Hematopoietic multipotent progenitor cell treated with erythropoietin and hydrocortisone succinate and interleukin-3 and kit ligand, for 8 days (in vitro differentiated cells): Measurements from ENCODE around the gene GSC2.

Source experiments
- DNase-seq: peaks from one replicate; pipeline ENCODE4 v3.0.0-alpha.2; 2015

The GSC2 gene, protein sequence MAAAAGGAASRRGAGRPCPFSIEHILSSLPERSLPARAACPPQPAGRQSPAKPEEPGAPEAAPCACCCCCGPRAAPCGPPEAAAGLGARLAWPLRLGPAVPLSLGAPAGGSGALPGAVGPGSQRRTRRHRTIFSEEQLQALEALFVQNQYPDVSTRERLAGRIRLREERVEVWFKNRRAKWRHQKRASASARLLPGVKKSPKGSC

DNA sequence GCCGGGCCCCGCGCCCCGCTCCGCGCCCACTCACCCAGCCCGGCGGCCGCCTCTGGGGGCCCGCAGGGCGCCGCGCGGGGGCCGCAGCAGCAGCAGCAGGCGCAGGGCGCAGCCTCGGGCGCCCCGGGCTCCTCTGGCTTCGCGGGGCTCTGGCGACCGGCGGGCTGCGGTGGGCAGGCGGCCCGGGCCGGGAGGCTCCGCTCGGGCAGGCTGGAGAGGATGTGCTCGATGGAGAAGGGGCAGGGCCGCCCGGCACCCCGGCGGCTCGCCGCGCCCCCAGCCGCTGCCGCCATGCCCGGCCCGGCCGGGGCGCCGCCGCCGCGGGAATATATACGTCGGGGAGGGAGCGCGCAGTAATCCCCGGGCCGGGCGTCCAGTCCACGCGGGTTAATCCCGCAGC lies at the start of gene GSC2:
GSC2 (minus strand) TSS at position 302 of the 400 bp plus-strand sequence; CDS start at position 293, 9 bp downstream.
- DNase-seq, result no peak

DNA sequence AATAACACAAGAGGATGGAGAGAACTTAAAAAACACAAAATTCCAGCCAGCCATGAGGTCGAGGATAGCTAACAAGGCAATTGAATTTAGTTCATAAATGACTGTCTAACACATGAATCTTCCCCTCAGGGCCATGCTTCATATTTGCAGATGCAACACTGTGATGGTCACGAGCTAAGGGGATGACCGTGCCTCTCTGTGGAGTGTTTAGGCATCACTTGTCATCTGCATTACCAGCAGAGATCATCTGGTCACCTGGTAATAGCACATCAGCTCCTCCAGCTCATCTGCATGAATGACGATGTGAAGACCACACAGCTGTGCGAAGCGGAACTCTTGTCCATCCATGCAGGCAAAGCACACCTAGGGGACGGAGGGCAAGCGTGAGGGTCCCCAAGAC lies 49.4 kb upstream of the GSC2 start:
- DNase-seq, result no peak

DNA sequence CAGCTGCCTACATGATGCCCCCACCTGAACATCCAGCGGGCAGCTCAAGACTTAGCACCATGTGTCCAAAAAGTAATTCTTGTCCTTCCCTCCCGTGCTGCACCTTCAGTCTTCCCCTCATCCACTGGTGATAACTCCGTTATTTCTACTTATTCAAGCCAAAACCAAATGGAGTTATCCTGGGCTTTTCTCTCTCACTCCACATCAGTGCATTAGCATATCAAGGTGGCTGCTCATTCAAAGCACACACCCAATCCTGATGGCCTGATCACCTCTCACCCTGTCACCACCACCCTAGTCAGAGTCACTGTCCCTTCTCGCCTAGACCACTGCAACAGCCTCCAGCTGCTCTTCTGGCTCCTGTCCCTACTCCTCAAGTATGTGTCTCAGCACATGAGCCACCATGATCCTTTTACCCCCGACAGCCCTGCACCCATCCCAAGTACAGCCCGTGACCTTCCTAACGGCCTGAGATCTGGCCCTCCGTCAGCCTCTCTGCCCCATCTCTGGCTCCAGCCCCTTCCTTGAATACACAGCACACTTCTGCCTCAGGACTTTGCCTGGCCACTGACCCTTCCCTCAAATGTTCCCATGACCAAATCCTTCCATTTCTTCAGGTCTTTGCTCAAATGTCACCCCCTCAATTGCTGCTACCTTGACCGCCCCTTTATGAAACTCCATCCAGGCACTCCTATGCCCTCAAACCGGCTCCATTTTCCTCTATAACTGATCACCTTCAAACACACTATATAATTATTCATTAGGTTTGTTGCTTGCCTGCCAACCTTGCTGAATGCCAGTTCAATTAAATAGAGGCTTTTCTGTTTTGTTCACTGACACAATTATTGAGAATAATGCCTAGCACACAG lies 48.1 kb upstream of the GSC2 start:
- DNase-seq, result no peak

- DNase-seq, result no peak
These were observed 46.9 kb upstream of the GSC2 start for GRCh38 chr22:19196841-19197612.

- DNase-seq, result no peak
These were observed 46.0 kb upstream of the GSC2 start for GRCh38 chr22:19195796-19196731.

GRCh38 chr22:19194766-19195536 lies 44.9 kb upstream of the GSC2 start:
- DNase-seq, result no peak

DNA sequence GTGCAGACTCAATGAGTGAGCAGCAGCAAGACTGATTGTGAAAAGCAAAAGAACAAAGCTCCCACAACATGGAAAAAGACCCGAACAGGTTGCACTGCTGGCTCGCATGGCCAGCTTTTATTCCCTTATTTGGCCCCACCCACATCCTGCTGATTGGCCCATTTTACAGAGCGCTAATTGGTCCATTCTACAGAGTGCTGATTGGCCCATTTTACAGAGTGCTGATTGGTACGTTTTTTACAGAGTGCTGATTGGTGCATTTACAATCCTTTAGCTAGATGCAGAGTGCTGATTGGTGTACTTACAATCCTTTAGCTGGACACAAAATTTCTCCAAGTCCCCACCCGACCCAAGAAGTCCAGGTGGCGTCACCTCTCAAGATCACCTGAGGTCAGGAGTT lies 43.8 kb upstream of the GSC2 start:
- no peak for DNase-seq

- DNase-seq, result no peak
These were observed 37.8 kb upstream of the GSC2 start for GRCh38 chr22:19187716-19188563.

DNA sequence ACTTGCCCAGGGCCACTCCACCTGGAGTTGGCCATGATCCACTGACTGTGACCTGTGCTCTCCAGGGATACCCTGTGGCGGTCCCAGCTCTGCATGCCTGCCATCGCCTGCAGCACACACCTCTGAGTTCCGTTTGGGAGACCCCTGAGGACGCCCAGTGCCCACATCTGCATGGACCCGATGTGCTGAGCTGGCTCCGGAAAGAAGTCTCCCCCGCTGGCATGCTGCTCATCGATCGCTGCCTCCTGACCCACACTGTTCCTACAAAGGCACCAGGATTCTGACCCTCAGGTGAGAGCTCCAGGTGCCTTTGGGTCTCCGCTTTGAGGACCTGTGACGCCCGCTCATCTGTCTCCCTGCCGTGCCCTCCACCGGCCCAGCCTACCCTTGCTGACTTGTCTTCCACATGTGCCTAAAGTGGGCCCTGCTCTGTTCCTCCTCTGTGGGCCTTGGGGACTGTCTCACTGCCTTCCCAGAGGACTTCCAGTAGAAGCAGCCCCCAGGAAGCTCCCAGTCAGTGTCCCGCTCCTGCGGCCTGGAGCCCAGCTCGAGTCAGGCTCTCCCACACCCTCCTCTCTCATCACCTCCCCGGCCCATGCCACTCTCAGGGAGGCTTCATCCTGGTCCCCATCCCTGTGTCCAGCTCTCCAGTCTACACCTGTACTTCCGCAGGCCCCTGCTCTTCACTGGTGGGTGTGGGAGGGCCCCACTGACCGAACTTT lies 34.3 kb upstream of the GSC2 start:
- no peak for DNase-seq

- DNase-seq, result no peak
These were observed 33.1 kb upstream of the GSC2 start for GRCh38 chr22:19183216-19183615.

DNA sequence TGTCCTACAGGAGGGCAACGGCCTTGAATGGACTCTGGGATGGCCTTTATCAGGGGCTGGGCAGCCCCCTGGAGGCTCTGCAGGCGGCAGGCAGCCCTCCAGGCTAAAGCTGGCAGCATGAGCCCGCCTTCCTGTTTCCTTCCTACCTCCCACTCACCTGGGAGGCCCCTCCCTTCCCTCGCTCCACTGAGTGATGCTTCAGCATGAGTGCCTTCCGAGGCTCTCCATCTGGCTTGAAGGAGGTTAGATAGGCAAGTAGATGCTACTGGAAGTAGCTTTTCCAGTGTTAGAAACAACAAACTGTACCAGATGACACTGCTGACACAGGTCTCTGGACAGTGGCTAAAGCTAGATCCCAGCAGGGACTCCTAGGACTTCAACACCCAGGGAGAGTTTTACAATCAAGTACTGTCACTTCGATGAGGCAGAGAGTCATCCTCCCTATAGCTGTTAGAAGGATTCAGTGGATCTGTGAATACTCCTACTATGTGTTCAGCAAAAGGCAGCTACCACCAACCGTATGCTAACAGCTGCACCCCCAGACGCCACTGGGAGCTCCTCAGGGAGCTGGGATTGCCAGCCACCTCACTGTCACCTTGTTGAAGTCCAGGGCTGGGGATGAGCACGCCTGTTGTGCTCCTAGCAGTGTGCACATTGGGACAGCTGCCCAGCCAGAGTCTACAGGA lies 32.5 kb upstream of the GSC2 start:
- DNase-seq, result no peak

DNA sequence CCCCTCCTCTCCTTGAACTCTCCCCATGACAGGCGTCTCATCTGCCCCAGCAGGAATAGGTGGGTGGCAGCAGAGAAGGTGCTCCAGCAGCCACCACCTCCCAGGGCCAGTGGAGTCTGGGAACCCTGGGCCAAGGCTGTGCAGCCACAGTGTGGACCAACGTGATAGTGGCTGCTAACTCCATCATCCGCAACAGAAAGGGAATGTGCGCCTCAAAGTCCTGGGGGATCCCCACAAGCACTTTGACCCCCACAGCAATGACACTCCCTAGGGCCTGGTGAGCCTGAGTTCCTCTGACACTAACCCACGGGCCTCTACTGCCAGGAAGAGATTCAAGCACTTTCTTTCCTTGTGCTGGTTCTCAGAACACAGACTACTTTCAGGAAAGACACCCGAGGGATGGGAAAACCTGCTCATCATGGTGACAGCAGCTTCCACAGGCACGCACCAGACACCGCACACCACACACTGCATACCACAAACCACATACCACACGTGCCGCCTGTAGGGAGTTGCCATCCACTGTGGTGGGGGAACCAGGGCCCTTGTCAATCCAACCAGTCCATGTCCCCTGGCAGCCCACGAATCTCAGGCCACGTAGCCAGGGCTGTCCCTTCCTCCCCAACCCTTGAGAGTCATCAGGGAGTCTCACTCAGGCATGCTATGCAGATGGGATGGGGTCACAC lies 31.8 kb upstream of the GSC2 start:
- no peak for DNase-seq

DNA sequence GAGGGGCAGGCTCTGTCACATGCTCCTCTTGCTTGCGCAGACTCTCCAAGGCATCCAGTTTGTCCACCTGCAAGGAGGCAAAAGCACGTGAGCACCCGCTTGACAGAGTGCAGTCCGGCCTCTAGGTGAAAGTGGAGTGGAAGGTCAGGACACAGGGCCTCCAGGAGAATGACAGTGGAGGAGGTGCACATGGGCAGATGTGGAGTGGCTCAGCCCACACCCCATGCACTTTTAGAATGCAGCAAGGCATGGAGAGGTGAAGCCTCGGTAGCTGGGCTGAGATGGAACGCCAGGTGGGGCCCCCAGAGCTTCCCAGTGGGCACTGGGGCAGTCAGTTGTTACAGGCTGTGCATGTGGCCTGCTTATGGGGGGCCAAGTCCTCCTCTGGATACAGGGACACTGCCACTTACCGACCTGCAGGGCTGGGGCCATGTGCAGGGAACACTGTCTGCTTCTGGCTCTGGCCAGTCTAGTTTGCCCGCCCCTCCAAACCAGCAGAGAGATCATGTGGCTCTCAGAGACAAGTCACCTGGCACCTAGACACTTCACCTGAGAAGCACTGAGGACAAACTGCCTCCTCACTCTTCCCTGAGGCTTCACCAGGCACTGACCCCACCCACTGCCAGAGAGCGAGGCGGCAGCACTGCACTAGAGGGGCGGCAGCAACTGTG lies 30.8 kb upstream of the GSC2 start:
- no peak for DNase-seq

DNA sequence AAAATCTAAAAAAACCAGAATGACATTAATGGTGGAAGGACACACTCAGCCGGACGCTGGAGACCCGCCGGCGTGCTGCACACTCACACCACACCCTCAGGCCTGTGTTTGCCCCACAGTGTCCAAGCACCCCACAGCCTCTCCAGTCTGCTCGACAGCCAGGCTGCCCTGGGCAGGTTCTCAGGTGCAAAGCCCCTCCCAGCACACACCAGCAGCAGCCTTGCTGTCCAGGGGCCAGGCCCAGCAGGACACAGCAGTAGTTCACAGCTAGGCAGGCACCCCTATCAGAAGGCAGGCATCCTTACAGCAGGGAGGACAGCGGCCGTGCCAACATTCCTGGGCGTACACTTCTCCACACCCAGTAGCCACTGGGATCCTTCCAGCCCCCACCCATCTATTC lies 30.1 kb upstream of the GSC2 start:
- no peak for DNase-seq

DNA sequence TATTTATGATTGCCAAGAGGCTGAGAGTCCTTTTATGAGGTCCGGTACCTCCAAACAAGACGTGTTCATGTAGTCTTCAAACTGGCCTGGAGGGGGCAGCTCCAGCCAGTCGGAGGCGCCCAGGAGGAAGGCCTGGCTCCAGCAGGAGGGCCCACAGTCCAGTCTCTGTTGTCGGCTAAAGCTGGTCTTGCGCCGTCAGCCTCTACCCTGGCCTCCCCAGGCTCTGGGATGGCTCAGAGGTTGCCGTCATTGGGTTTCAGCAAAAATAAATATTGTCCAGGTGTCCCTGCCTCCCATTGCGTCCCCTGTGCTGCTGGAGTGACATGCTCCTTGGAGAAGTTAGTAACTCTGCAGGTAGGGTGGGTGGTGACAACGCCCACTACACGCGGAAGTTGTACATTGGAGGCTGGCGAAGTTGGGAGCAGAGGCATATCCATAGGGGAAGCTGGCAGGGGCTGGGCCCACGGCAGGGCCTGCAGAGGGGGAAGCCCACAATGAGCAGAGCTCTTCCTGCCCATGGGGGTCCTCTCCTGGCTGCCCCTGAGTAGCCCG lies 29.5 kb upstream of the GSC2 start:
- peak; percentile 83 for DNase-seq

DNA sequence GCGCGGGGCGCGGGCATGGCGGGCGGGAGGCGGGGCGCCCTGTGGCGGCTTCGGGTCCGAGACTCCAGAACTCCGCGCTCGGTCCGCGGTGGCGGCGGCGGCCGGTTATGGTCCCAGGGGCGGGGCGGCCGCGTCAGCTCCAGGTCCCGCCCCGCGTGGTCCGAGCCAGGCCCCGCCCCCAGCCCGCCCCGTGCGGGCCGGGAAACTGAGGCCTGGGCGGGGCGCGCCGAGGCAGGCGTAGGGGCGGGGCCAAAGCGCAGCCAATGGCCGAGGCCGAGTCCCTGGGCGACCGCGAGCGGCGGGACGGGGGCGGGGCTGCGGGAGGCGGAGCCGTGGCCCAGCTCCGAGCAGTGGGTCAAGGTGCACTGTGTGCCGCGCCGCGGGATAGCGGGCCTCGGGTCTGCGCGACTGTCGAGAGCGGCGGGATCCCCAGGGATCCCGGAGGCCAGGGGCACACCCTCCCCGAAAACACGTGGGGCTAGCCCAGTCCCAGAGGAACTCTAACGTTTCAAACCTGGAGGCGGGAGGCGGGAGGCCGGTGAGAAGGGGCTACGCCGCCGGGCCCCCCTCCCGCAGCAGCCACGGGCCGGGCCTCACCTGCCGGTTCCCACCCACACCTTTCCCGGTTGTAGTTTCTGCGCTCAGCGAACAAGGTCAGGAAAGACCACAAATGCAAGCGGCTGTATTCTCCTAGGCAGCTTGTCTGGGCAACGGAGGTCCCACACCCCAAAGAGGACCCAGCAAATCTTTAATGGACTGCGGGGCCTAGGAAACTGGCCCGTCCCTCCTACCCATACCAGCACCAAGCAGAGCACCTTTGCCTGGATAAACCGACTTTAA lies 28.8 kb upstream of the GSC2 start, which contains the start of gene SLC25A1:
SLC25A1 (minus strand) TSS at position 80 of the 840 bp plus-strand sequence; CDS start at position 17, 63 bp downstream.
- DNase-seq, result peak; percentile 89
